ENCODE results near the gene LUC7L. TPM values are rescaled to one million over a fixed set of nuclear protein-coding genes. Genes with fewer than 3 reads are reported as not detected.

LUC7L gene
- total and polyA plus RNA-seq, 4 donors, result 63.4 to 199 (median 138) TPM

Small RNA genes within 50 kb of the gene (small RNA-seq; reads per million reads assigned to genes)
- not detected for gene RF00019 (ENCODE audit: low replicate concordance)

Other genes with a start within 250 kb of the LUC7L start
- 1 to 10 TPM; 4.6 to 5.1 TPM for gene POLR3K, start 175.8 kb downstream of the LUC7L start, total RNA-seq
- gene POLR3K, start 175.8 kb downstream of the LUC7L start, polyA plus RNA-seq (ENCODE audit: insufficient read length in 2 of 2), result 10 to 100 TPM; 16.9 to 18.8 TPM
- 10 to 100 TPM; 37.2 to 50.3 TPM for gene SNRNP25, start 175.6 kb downstream of the LUC7L start, total RNA-seq
- gene SNRNP25, start 175.6 kb downstream of the LUC7L start, polyA plus RNA-seq (ENCODE audit: insufficient read length in 2 of 2), result 100 to 1,000 TPM; 114 to 122 TPM
- 10 to 100 TPM; 19.0 to 31.1 TPM for gene RHBDF1, start 156.8 kb downstream of the LUC7L start, total RNA-seq
- 10 to 100 TPM; 34.4 to 52.7 TPM for gene RHBDF1, start 156.8 kb downstream of the LUC7L start, polyA plus RNA-seq (ENCODE audit: insufficient read length in 2 of 2)
- 10 to 100 TPM; 43.9 to 48.9 TPM for gene MPG, start 151.2 kb downstream of the LUC7L start, total RNA-seq
- 10 to 100 TPM; 43.8 to 54.2 TPM for gene MPG, start 151.2 kb downstream of the LUC7L start, polyA plus RNA-seq (ENCODE audit: insufficient read length in 2 of 2)
- 10 to 100 TPM; 12.3 to 16.2 TPM for gene NPRL3, start 90.8 kb downstream of the LUC7L start, total RNA-seq
- gene NPRL3, start 90.8 kb downstream of the LUC7L start, polyA plus RNA-seq (ENCODE audit: insufficient read length in 2 of 2), result 10 to 100 TPM; 58.7 to 60.1 TPM
- gene HBZ, start 76.8 kb downstream of the LUC7L start, total RNA-seq, result 1 to 10 TPM; 1.4 to 5.0 TPM
- gene HBZ, start 76.8 kb downstream of the LUC7L start, polyA plus RNA-seq (ENCODE audit: insufficient read length in 2 of 2), result 1 to 10 TPM; 1.1 to 3.3 TPM
- 10 to 100 TPM; 33.7 to 56.1 TPM for gene HBM, start 63.5 kb downstream of the LUC7L start, total RNA-seq
- gene HBM, start 63.5 kb downstream of the LUC7L start, polyA plus RNA-seq (ENCODE audit: insufficient read length in 2 of 2), result 1 to 10 TPM; 5.4 to 5.5 TPM
- 1,000 to 10,000 TPM; 1,427 to 3,649 TPM for gene HBA2, start 56.6 kb downstream of the LUC7L start, total RNA-seq
- 1,000 to 10,000 TPM; 1,794 to 1,875 TPM for gene HBA2, start 56.6 kb downstream of the LUC7L start, polyA plus RNA-seq (ENCODE audit: insufficient read length in 2 of 2)
- gene HBA1, start 52.8 kb downstream of the LUC7L start, total RNA-seq, result 1,000 to 10,000 TPM in 1 of 2 donors, 100 to 1,000 TPM in 1; 718 to 1,778 TPM
- 1,000 to 10,000 TPM; 1,046 to 1,075 TPM for gene HBA1, start 52.8 kb downstream of the LUC7L start, polyA plus RNA-seq (ENCODE audit: insufficient read length in 2 of 2)
- gene HBQ1, start 49.0 kb downstream of the LUC7L start, total RNA-seq, result 1 to 10 TPM; 6.4 to 6.6 TPM
- gene HBQ1, start 49.0 kb downstream of the LUC7L start, polyA plus RNA-seq (ENCODE audit: insufficient read length in 2 of 2), result 10 to 100 TPM; 10.4 to 11.6 TPM
- 10 to 100 TPM; 34.8 to 55.8 TPM for gene FAM234A, start 5.4 kb upstream of the LUC7L start, total RNA-seq
- 10 to 100 TPM; 60.6 to 66.3 TPM for gene FAM234A, start 5.4 kb upstream of the LUC7L start, polyA plus RNA-seq (ENCODE audit: insufficient read length in 2 of 2)
- 10 to 100 TPM in 1 of 2 donors, 1 to 10 TPM in 1; 7.9 to 13.0 TPM for gene RGS11, start 46.5 kb upstream of the LUC7L start, total RNA-seq
- gene RGS11, start 46.5 kb upstream of the LUC7L start, polyA plus RNA-seq (ENCODE audit: insufficient read length in 2 of 2), result 10 to 100 TPM; 29.5 to 47.5 TPM
- gene ARHGDIG, start 51.1 kb upstream of the LUC7L start, total RNA-seq, result 10 to 100 TPM; 24.9 to 50.4 TPM
- 100 to 1,000 TPM; 106 to 120 TPM for gene ARHGDIG, start 51.1 kb upstream of the LUC7L start, polyA plus RNA-seq (ENCODE audit: insufficient read length in 2 of 2)
- 10 to 100 TPM in 1 of 2 donors, 1 to 10 TPM in 1; 8.0 to 10.5 TPM for gene PDIA2, start 53.7 kb upstream of the LUC7L start, total RNA-seq
- 10 to 100 TPM; 37.1 to 38.4 TPM for gene PDIA2, start 53.7 kb upstream of the LUC7L start, polyA plus RNA-seq (ENCODE audit: insufficient read length in 2 of 2)
- gene AXIN1, start 123.3 kb upstream of the LUC7L start, total RNA-seq, result 10 to 100 TPM in 1 of 2 donors, 1 to 10 TPM in 1; 8.5 to 24.0 TPM
- 10 to 100 TPM; 20.5 to 23.0 TPM for gene AXIN1, start 123.3 kb upstream of the LUC7L start, polyA plus RNA-seq (ENCODE audit: insufficient read length in 2 of 2)
- 10 to 100 TPM; 43.4 to 73.9 TPM for gene MRPL28, start 141.1 kb upstream of the LUC7L start, total RNA-seq
- gene MRPL28, start 141.1 kb upstream of the LUC7L start, polyA plus RNA-seq (ENCODE audit: insufficient read length in 2 of 2), result 100 to 1,000 TPM; 112 to 114 TPM
- gene PGAP6, start 152.5 kb upstream of the LUC7L start, total RNA-seq, result 10 to 100 TPM; 17.3 to 31.8 TPM
- gene PGAP6, start 152.5 kb upstream of the LUC7L start, polyA plus RNA-seq (ENCODE audit: insufficient read length in 2 of 2), result 10 to 100 TPM; 60.6 to 70.3 TPM
- gene NME4, start 167.8 kb upstream of the LUC7L start, total RNA-seq, result 10 to 100 TPM; 14.3 to 88.8 TPM
- gene NME4, start 167.8 kb upstream of the LUC7L start, polyA plus RNA-seq (ENCODE audit: insufficient read length in 2 of 2), result 100 to 1,000 TPM; 133 to 150 TPM
- gene DECR2, start 172.4 kb upstream of the LUC7L start, total RNA-seq, result 1 to 10 TPM; 5.1 to 9.6 TPM
- gene DECR2, start 172.4 kb upstream of the LUC7L start, polyA plus RNA-seq (ENCODE audit: insufficient read length in 2 of 2), result 10 to 100 TPM; 24.6 to 27.7 TPM
- 10 to 100 TPM; 24.2 to 43.5 TPM for gene RAB11FIP3, start 196.2 kb upstream of the LUC7L start, total RNA-seq
- gene RAB11FIP3, start 196.2 kb upstream of the LUC7L start, polyA plus RNA-seq (ENCODE audit: insufficient read length in 2 of 2), result 100 to 1,000 TPM in 1 of 2 donors, 10 to 100 TPM in 1; 89.3 to 107 TPM

Data from spinal cord (tissue), 4 donors.